AML-193 (cell line): ENCODE results near the gene MRPS23.
"Not testable (repeated sequence)": the region's sequence is repeated elsewhere in the genome, so short reads cannot be mapped to it uniquely, and the experiment has no call there.

Source experiments
- DNase-seq, 2 experiments: peaks; one replicate each; lab custom pipeline; 2025; lab: John Stamatoyannopoulos, UW

Gene MRPS23

GRCh38 chr17:57862694-57863667 lies 13.1 kb upstream of the MRPS23 start:
- no peak for DNase-seq

- no peak for DNase-seq
Measured at GRCh38 chr17:57861790-57862693, 12.2 kb upstream of the MRPS23 start.

- DNase-seq: peak; percentile 97
Measured at GRCh38 chr17:57861000-57861789, 11.4 kb upstream of the MRPS23 start.

GRCh38 chr17:57860414-57860999 lies 10.7 kb upstream of the MRPS23 start:
- no peak for DNase-seq

GRCh38 chr17:57859601-57860413 lies 10.0 kb upstream of the MRPS23 start:
- no peak for DNase-seq

GRCh38 chr17:57858838-57859237 lies 9.0 kb upstream of the MRPS23 start:
- DNase-seq: no peak

GRCh38 chr17:57856792-57857620 lies 7.2 kb upstream of the MRPS23 start:
- DNase-seq: no peak

GRCh38 chr17:57855391-57856035 lies 5.7 kb upstream of the MRPS23 start:
- DNase-seq: no peak

- DNase-seq: no peak
Measured at GRCh38 chr17:57853695-57854094, 3.9 kb upstream of the MRPS23 start.

- no peak for DNase-seq
Measured at GRCh38 chr17:57852955-57853328, 3.1 kb upstream of the MRPS23 start.

GRCh38 chr17:57852092-57852954 lies 2.5 kb upstream of the MRPS23 start:
- DNase-seq: no peak

GRCh38 chr17:57849163-57849873 lies 526 bp downstream of the MRPS23 start:
- DNase-seq: no peak

GRCh38 chr17:57846056-57846945 lies 3.5 kb downstream of the MRPS23 start:
- DNase-seq: not testable (repeated sequence)

GRCh38 chr17:57842280-57842679 lies 7.6 kb downstream of the MRPS23 start:
- DNase-seq: no peak

- no peak for DNase-seq
Measured at GRCh38 chr17:57839571-57839923, 10.3 kb downstream of the MRPS23 start.

GRCh38 chr17:57838857-57839570 lies 10.8 kb downstream of the MRPS23 start:
- no peak for DNase-seq
